Fibroblast of the conjunctiva (primary cell): ENCODE results near the gene HLTF.
A peak's percentile ranks its signal among the peaks of the same experiment; 100 is the strongest.
"Not testable (repeated sequence)": the region's sequence is repeated elsewhere in the genome, so short reads cannot be mapped to it uniquely, and the experiment has no call there.

ENCODE experiments used
- DNase-seq: peaks from one replicate; pipeline ENCODE4 v3.0.0-alpha.2; 2010; ENCODE audit warnings: low read depth

Gene HLTF

GRCh38 chr3:148991219-148992026, 94.9 kb downstream of the HLTF start, which contains the start of gene GYG1:
TSS of gene GYG1 (plus strand) at chr3:148991540. CDS start at chr3:148991641, 101 bp downstream.
- peak; percentile 60 for DNase-seq

GRCh38 chr3:148990236-148990635, 96.1 kb downstream of the HLTF start:
- DNase-seq, result no peak

GRCh38 chr3:148987551-148987950, 98.8 kb downstream of the HLTF start:
- DNase-seq, result not testable (repeated sequence)

- DNase-seq, result no peak
Measured at GRCh38 chr3:148981273-148981672, 105.1 kb downstream of the HLTF start.
